ENCODE measurements around the gene C2orf76.

Gene C2orf76

GRCh38 chr2:119304847-119305246, 61.8 kb downstream of the C2orf76 start:
- TF ChIP-seq EZH2phosphoT487 (IDR thresholded peaks at IDR 0.05; ENCODE audit: low read length) (no peak), CTCF (IDR thresholded peaks at IDR 0.05; ENCODE audit: low read length) (no peak), EZH2 (optimal IDR thresholded peaks at IDR 0.05; ENCODE audit: low read depth, low read length) (no peak)
- Histone ChIP-seq H2AFZ (ENCODE audit: low read length) (no peak overlapping the region), H3K9me2 (replicated peaks; ENCODE audit: insufficient read depth, low read length) (no peaks in the 10 kb centered on the region), H3K4me3 (ENCODE audit: low read length) (peak overlapping the region; percentile 42), H3K4me1 (ENCODE audit: low read length) (peaks cover 7% of the 10 kb centered on the region; the same call in 1 of the 2 replicates), H3K27ac (ENCODE audit: low read length) (peak overlapping the region; percentile 68; the same call in 1 of the 2 replicates), H3K79me2 (ENCODE audit: low read length) (peaks cover 54% of the 10 kb centered on the region), H3K9me3 (replicated peaks; ENCODE audit: insufficient read depth, low read length) (no peaks in the 10 kb centered on the region), H4K20me1 (ENCODE audit: insufficient read depth, low read length) (no peaks in the 10 kb centered on the region), H3K9ac (ENCODE audit: low read length) (peak overlapping the region; percentile 65; the same call in 1 of the 2 replicates), H3K4me2 (ENCODE audit: low read depth, low read length) (peak overlapping the region; percentile 66), H3K27me3 (replicated peaks; ENCODE audit: insufficient read depth, low read length) (no peaks in the 10 kb centered on the region), H3K36me3 (replicated peaks; ENCODE audit: insufficient read depth, low read length) (no peaks in the 10 kb centered on the region), H3F3A (ENCODE audit: insufficient read depth, low read length) (peaks cover 4% of the 10 kb centered on the region)
- peak; percentile 33 for DNase-seq

GRCh38 chr2:119301413-119301812, 65.2 kb downstream of the C2orf76 start:
- Histone ChIP-seq H3K9me2 (replicated peaks; ENCODE audit: insufficient read depth, low read length) (no peaks in the 10 kb centered on the region), H3K36me3 (replicated peaks; ENCODE audit: insufficient read depth, low read length) (no peaks in the 10 kb centered on the region), H3K4me3 (ENCODE audit: low read length) (no peak overlapping the region), H3K9me3 (replicated peaks; ENCODE audit: insufficient read depth, low read length) (no peaks in the 10 kb centered on the region), H3F3A (ENCODE audit: insufficient read depth, low read length) (peaks cover 4% of the 10 kb centered on the region; the same call in 1 of the 2 replicates), H3K4me2 (ENCODE audit: low read depth, low read length) (no peak overlapping the region), H3K27ac (ENCODE audit: low read length) (no peak overlapping the region), H4K20me1 (ENCODE audit: insufficient read depth, low read length) (no peaks in the 10 kb centered on the region), H2AFZ (ENCODE audit: low read length) (no peak overlapping the region), H3K4me1 (ENCODE audit: low read length) (no peaks in the 10 kb centered on the region), H3K9ac (ENCODE audit: low read length) (no peak overlapping the region), H3K27me3 (replicated peaks; ENCODE audit: insufficient read depth, low read length) (no peaks in the 10 kb centered on the region), H3K79me2 (ENCODE audit: low read length) (peaks cover 37% of the 10 kb centered on the region)
- TF ChIP-seq EZH2phosphoT487 (IDR thresholded peaks at IDR 0.05; ENCODE audit: low read length) (no peak), EZH2 (optimal IDR thresholded peaks at IDR 0.05; ENCODE audit: low read depth, low read length) (no peak), CTCF (IDR thresholded peaks at IDR 0.05; ENCODE audit: low read length) (no peak)
- DNase-seq = no peak

GRCh38 chr2:119295688-119296375, 70.8 kb downstream of the C2orf76 start:
- TF ChIP-seq EZH2 (optimal IDR thresholded peaks at IDR 0.05; ENCODE audit: low read depth, low read length) (no peak), EZH2phosphoT487 (IDR thresholded peaks at IDR 0.05; ENCODE audit: low read length) (no peak), CTCF (IDR thresholded peaks at IDR 0.05; ENCODE audit: low read length) (no peak)
- no peak overlapping the region for H3K4me2 ChIP-seq (ENCODE audit: low read depth, low read length)
- no peak overlapping the region for H3K9ac ChIP-seq (ENCODE audit: low read length)

More at GRCh38 chr2:119295688-119296375, 70.8 kb downstream of the C2orf76 start:
- peaks cover 16% of the 10 kb centered on the region for H3K4me1 ChIP-seq (ENCODE audit: low read length)
- no peaks in the 10 kb centered on the region for H3K9me3 ChIP-seq (replicated peaks; ENCODE audit: insufficient read depth, low read length)
- DNase-seq = no peak
- no peaks in the 10 kb centered on the region for H3K9me2 ChIP-seq (replicated peaks; ENCODE audit: insufficient read depth, low read length)
- H3K36me3 ChIP-seq (replicated peaks; ENCODE audit: insufficient read depth, low read length) = no peaks in the 10 kb centered on the region
- no peaks in the 10 kb centered on the region for H3K27me3 ChIP-seq (replicated peaks; ENCODE audit: insufficient read depth, low read length)
- no peak overlapping the region for H2AFZ ChIP-seq (ENCODE audit: low read length)
- H4K20me1 ChIP-seq (ENCODE audit: insufficient read depth, low read length) = no peaks in the 10 kb centered on the region
- H3F3A ChIP-seq (ENCODE audit: insufficient read depth, low read length) = peaks cover 11% of the 10 kb centered on the region; the same call in 1 of the 2 replicates
- no peak overlapping the region for H3K27ac ChIP-seq (ENCODE audit: low read length)
- H3K79me2 ChIP-seq (ENCODE audit: low read length) = no peaks in the 10 kb centered on the region
- no peak overlapping the region for H3K4me3 ChIP-seq (ENCODE audit: low read length)
